AG04449 (cell line): ENCODE results near the gene ARHGAP18.

Experiments
- CTCF ChIA-PET: fragments of 350-600 bp; formaldehyde crosslinking; extraction: SDS; loops from one replicate; lab custom pipeline; 2021; ENCODE audit warnings: antibody characterized with exemption; lab: Yijun Ruan, JAX
- POLR2A ChIA-PET: fragments of 400-600, 350-600 bp; formaldehyde crosslinking; extraction: SDS; loops from one replicate; lab custom pipeline; 2020; ENCODE audit warnings: antibody characterized with exemption, inconsistent platforms; lab: Yijun Ruan, JAX
- DNase-seq: peaks from one replicate; pipeline ENCODE4 v3.0.0-alpha.2; 2010; ENCODE audit warnings: low read depth, low spot score
- H3K4me3 ChIP-seq: 2 replicates; pipeline ENCODE4 v1.5.1; 2011; ENCODE audit warnings: low read depth, mild to moderate bottlenecking, control low read depth, low read length
- TF ChIP-seq, protein P1 (sequence below): IDR thresholded peaks from one replicate; pipeline ENCODE4 v1.5.1; 2011; ENCODE audit warnings: mild to moderate bottlenecking, moderate library complexity, low read length, control low read depth, inconsistent platforms; ENCODE audit not compliant: insufficient read depth; ENCODE audit errors: missing control alignments

The ARHGAP18 gene

DNA sequence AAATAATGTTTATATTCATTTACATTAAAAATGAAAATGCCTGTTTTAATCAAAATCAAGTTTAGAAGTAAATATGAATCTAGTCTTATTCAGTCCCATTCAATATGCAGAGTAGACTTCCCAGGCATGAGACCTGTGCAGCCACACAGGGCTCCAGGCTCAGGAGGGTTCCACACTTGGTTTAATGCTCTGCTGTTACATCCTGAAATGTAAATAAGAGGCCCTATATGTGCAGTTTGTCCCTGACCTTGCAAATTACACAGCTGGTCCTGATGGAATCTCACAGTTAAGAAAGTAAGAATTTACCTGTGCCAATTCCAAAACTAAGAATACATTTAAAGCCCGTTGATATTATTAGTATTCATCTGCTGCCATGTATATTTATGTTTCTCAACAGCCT is 79.4 kb downstream of the ARHGAP18 start:
- H3K4me3 ChIP-seq = no peak overlapping the region
- TF ChIP-seq, protein P1, sequence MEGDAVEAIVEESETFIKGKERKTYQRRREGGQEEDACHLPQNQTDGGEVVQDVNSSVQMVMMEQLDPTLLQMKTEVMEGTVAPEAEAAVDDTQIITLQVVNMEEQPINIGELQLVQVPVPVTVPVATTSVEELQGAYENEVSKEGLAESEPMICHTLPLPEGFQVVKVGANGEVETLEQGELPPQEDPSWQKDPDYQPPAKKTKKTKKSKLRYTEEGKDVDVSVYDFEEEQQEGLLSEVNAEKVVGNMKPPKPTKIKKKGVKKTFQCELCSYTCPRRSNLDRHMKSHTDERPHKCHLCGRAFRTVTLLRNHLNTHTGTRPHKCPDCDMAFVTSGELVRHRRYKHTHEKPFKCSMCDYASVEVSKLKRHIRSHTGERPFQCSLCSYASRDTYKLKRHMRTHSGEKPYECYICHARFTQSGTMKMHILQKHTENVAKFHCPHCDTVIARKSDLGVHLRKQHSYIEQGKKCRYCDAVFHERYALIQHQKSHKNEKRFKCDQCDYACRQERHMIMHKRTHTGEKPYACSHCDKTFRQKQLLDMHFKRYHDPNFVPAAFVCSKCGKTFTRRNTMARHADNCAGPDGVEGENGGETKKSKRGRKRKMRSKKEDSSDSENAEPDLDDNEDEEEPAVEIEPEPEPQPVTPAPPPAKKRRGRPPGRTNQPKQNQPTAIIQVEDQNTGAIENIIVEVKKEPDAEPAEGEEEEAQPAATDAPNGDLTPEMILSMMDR = no peak
- CTCF ChIA-PET = interaction anchor here (2.0 kb wide), 1 partner anchor 32 kb away, joined by 7 read pairs; no protein-coding TSS in a partner anchor
- DNase-seq = no peak
- POLR2A ChIA-PET = no interaction called here

DNA sequence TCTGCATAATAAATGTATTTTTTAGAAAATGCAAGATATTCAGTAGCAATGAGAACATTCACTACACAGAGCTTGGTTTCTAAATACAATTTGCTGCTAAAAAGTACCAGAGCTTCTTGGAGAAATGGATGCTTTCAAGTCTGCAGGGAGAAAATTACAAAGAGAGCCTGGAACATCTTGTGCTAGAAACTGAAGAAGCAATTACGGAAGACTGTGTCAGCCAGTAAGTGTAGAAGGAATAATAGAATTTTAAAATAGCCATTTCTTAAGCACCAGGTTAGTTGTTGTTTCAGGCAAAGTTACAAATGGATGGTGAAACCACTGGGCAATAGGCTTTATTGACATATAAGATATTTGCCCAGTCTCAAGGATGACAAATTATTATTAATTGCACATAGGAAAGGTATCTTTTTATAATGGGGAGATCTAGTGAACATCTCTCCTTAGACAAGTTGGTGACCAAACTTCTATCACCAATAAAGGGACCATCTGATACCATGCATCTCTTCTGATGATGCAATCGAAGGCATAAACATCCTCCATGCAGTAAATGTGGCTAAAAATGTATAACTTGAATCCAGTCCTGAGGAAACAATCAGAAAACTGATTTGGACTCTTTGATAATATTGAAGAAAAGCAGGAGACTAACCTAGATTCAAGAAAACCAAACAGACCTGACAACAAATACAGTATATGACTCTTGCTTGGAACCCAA is 81.7 kb downstream of the ARHGAP18 start:
- ChIA-PET POLR2A (no interaction called here), CTCF (interaction anchor here (1.0 kb wide), 1 partner anchor 30 kb away, joined by 6 read pairs; no protein-coding TSS in a partner anchor)
- no peak overlapping the region for H3K4me3 ChIP-seq
- TF ChIP-seq, protein P1 = no peak
- no peak for DNase-seq

DNA sequence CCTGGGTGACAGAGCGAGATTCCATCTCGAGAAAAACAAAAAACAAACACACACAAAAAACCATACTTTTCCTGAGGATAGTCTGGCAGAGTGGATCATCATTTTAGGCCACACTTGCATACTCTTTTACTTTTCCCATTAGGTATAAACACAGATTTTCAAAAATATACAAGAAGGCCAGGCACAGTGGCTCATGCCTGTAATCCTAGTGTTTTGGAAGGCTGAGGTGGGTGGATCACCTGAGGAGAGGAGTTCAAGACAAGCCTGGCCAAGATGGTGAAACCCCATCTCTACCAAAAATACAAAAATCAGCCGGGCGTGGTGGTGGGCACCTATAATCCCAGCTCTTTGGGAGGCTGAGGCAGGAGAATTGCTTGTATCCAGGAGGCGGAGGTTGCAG is 85.5 kb downstream of the ARHGAP18 start:
- POLR2A ChIA-PET = no interaction called here
- no peak for DNase-seq
- TF ChIP-seq, protein P1 = no peak
- H3K4me3 ChIP-seq = no peak overlapping the region
- CTCF ChIA-PET = interaction anchor here (1.2 kb wide), 1 partner anchor 27 kb away, joined by 3 read pairs; no protein-coding TSS in a partner anchor

DNA sequence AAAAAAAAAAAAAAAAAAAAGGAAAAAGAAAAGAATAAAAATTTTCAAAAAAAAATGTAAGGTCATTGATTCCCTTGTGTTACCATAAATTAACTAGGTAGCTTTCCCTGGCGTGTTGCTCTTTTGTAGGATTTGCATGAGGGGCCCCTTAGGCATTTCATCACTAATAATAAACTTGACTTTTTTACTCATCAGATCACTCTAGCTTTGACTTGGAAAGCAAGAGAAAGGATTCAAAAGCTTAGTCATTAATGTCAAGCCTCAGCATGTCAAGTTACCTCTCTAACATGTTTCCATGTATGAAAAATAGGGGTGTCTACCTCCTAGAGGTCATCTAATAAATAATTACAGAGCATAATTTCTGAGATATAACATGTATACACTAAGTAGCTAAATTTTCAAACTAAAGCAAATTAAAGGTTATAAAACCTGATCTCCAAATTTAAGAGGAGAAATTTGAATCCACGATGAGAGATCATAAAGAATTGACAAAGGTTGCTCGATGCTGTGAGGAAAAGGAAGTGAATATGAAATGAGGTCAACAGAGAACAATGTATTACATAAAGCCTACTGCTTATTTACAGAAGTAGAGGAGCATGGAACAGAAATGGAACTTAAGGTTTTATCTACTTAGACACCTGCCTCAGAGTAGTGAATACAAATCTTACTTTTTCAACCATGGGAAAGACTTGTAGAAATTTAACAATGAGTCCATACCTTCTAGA is 86.8 kb downstream of the ARHGAP18 start:
- ChIA-PET CTCF (interaction anchor here (1.0 to 2.1 kb wide), 3 partner anchors 10 to 26 kb away, joined by 3 to 8 read pairs (median 6); no protein-coding TSS in a partner anchor), POLR2A (no interaction called here)
- DNase-seq = no peak
- TF ChIP-seq, protein P1 = no peak
- H3K4me3 ChIP-seq = no peak overlapping the region

DNA sequence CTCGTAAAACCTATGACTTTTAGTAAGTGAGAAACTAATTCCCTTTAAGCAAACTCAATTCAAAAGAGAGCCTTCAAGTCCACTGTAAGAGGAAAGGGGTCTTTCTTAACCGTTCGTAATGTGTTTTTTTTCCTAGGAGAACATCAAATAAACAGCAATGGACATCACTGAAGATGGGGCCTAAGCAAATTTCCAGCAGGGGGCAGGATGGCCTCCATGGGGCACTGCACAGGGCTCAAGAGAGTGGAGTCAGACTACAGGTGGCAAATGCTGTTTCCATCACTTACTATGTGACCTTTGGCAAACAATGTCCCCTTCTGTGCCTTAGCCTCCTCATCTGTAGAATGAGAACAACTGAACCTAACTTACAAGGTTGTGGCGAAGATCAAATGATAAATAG is 88.7 kb downstream of the ARHGAP18 start:
- ChIA-PET POLR2A (no interaction called here), CTCF (interaction anchor here (0.7 to 1.2 kb wide), 3 partner anchors 10 to 308 kb away, joined by 3 to 4 read pairs (median 3); no protein-coding TSS in a partner anchor)
- H3K4me3 ChIP-seq = no peak overlapping the region
- DNase-seq = no peak
- TF ChIP-seq, protein P1 = peak; percentile 6

DNA sequence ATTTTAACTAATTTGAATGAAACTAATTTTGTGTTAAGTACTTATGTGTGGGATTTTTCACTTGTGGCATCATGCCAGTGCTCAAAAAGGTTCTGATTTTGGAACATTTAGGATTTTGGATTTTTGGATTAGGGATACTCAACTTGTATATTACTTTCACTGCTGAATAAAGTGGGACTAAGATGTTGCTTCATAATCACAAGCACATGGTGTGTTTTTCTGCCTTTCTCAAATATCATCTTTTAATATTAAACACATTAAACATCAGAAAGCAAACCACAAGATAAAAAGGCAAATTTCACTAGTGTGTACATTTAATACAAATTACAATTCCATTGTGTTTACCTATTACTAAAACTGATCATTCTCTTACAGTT is 89.8 kb downstream of the ARHGAP18 start:
- TF ChIP-seq, protein P1 = no peak
- no peak overlapping the region for H3K4me3 ChIP-seq
- ChIA-PET CTCF (interaction anchor here (1.5 kb wide), 1 partner anchor 13 kb away, joined by 3 read pairs; no protein-coding TSS in a partner anchor), POLR2A (no interaction called here)
- no peak for DNase-seq
